Activated CD8-positive, alpha-beta T cell treated with anti-CD3 and anti-CD28 coated beads, Interleukin-2, amount 10 ng/mL, durations not matched to agents 7 days and 5 days (primary cell): ENCODE measurements around the gene ZNF792. TPM values are rescaled to one million over a fixed set of nuclear protein-coding genes. Genes with fewer than 3 reads are reported as not detected.
"Not testable (repeated sequence)": the region's sequence is repeated elsewhere in the genome, so short reads cannot be mapped to it uniquely, and the experiment has no call there.

Source experiments
- ATAC-seq: fragments of 150-1000 bp; cut with Tn5 transposase; one replicate; pipeline ENCODE4 v1.10.0; 2021; ENCODE audit warnings: moderate library complexity
- CTCF ChIA-PET: fragments of 350-600 bp; sonication (Branson Sonifier 250); formaldehyde crosslinking; loops from one replicate; lab custom pipeline; 2021; ENCODE audit warnings: antibody characterized with exemption; lab: Charles Lee
- POLR2A ChIA-PET: fragments of 350-600 bp; sonication (Branson Sonifier 250); formaldehyde crosslinking; loops from one replicate; lab custom pipeline; 2021; ENCODE audit warnings: antibody characterized with exemption; lab: Charles Lee
- DNase-seq: peaks from one replicate; pipeline ENCODE4 v3.0.0-alpha.2; 2020
- H3K27ac Mint-ChIP-seq: one replicate; pipeline ENCODE4 v1.8.0; 2021; ENCODE audit warnings: mild to moderate bottlenecking, mixed read lengths
- H3K27me3 Mint-ChIP-seq: one replicate; pipeline ENCODE4 v1.8.0; 2021; ENCODE audit warnings: low read depth, mixed read lengths
- H3K36me3 Mint-ChIP-seq: one replicate; pipeline ENCODE4 v1.8.0; 2021; ENCODE audit warnings: low read depth, mixed read lengths
- H3K4me1 Mint-ChIP-seq: one replicate; pipeline ENCODE4 v1.8.0; 2021; ENCODE audit warnings: low read depth, mixed read lengths
- H3K4me3 Mint-ChIP-seq: one replicate; pipeline ENCODE4 v1.8.0; 2021; ENCODE audit warnings: mild to moderate bottlenecking, mixed read lengths
- H3K9me3 Mint-ChIP-seq: one replicate; pipeline ENCODE4 v1.8.0; 2022; ENCODE audit warnings: mixed read lengths; ENCODE audit not compliant: insufficient read depth
- total RNA-seq, 2 experiments: library from RNA; stranded (reverse); gene quantifications; one replicate each; pipeline ENCODE4 v1.2.3, GENCODE V29; 2021

The ZNF792 gene
- total RNA-seq, 2 experiments from 2014 or later, result 13.7 to 14.2 TPM

DNA sequence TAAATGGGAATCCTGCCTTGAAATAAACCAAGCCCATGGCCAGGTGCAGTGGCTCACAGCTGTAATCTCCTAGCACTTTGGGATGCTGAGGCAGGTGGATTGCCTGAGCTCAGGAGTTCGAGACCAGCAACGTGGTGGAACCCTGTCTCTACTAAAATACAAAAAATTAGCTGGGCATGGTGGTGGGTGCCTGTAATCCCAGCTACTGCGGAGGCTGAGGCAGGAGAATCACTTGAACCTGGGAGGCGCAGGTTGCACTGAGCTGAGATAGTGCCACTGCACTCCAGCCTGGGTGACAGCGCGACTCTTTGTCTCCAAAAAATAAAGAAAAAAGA is 41.9 kb upstream of the ZNF792 start:
- not testable (repeated sequence) for H3K27ac Mint-ChIP-seq, H3K9me3 Mint-ChIP-seq

DNA sequence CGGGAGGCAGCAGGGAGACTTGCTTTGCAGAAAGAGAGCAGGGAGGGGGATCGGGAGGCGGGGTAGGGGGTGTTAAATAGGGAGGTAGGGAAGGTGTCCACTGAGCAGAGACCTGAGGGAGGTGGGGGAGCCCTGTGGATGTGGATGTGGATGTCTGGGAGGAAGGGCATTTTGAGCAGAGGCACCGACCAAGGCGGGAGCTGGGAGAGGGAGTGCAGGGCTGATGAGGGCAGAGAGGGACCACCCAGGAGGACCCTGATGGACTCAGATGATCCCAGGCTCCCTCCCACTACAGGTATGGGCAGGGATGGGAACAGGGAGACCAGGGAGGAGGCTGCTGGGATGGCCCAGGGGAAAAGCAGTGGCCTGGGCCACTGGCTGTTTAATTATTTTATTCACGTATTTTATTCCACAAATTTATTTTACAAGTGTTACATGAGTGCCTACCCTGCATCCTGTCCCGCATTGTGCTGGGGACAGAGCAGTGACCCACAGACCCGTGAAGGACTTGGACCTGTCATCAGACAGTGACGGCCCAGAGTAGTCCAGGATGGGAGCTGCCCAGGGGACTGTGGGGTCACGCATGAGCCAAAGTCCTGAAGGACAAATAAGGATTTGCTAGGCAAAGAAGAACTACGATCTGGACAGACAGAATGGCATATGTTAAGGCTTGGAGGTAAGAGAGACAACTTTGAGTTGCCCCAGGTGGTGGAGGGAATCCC is 41.4 kb upstream of the ZNF792 start:
- H3K27ac Mint-ChIP-seq, result no peak overlapping the region
- no peaks in the 10 kb centered on the region for H3K9me3 Mint-ChIP-seq
- H3K4me1 Mint-ChIP-seq, result peaks cover 41% of the 10 kb centered on the region
- DNase-seq, result no peak
- H3K4me3 Mint-ChIP-seq, result no peak overlapping the region
- ATAC-seq, result no peak
- H3K36me3 Mint-ChIP-seq, result peaks cover 53% of the 10 kb centered on the region
- ChIA-PET POLR2A (interaction anchor here (0.7 kb wide), 1 partner anchor 26 kb away, joined by 3 read pairs; no protein-coding TSS in a partner anchor), CTCF (interaction anchor here (1.2 to 10.9 kb wide), 3 partner anchors 10 to 39 kb away, joined by 3 to 126 read pairs (median 4); no protein-coding TSS in a partner anchor)
- no peaks in the 10 kb centered on the region for H3K27me3 Mint-ChIP-seq

More for the DNA sequence above, 41.9 kb upstream of the ZNF792 start:
- not testable (repeated sequence) for ATAC-seq, H3K4me3 Mint-ChIP-seq, H3K27me3 Mint-ChIP-seq, DNase-seq
- ChIA-PET POLR2A (interaction anchor here (0.7 kb wide), 1 partner anchor 25 kb away, joined by 3 read pairs; no protein-coding TSS in a partner anchor), CTCF (interaction anchor here (1.0 to 10.9 kb wide), 4 partner anchors 9 to 38 kb away, joined by 3 to 126 read pairs (median 4); no protein-coding TSS in a partner anchor)
- peaks cover 55% of the 10 kb centered on the region for H3K36me3 Mint-ChIP-seq
- H3K4me1 Mint-ChIP-seq, result peaks cover 47% of the 10 kb centered on the region

DNA sequence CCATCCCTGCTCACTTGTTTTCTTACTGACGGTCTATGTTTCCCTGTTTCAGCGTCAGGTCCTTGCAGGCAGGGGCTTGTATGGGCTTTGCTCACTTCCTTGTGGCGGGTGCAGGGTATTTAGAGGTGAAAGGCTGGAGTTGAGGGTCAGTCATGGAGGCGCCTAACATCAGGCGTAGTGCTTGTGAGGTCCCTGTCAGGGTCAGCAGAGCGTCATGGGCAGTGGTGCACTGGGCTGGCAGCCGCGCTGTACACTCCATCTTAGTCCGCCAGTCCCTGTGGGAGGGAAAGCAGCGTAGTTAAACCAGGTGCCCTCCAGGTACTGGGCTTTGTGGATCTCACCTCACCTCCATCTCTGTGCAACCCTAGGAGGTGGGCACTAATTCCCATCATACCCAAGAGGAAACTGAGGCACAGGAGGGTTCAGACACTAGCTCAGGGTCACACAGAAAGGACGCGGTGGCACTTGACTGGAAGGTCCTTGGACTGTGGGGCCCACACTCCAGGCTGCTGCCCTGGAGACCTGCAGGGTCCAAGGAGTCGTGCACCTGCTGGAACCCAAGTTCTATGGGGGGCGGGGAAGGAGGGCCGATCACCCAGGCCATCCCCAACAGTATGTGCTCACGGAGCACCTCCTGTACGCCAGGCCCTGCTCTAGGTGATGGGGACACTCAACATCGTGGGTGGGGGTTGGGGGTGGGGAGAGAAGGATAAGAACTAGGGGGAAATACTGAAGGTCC is 40.7 kb upstream of the ZNF792 start:
- ATAC-seq (no peak), DNase-seq (no peak)
- ChIA-PET POLR2A (no interaction called here), CTCF (interaction anchor here (2.1 to 10.9 kb wide), 3 partner anchors 8 to 31 kb away, joined by 9 to 126 read pairs (median 41); no protein-coding TSS in a partner anchor)
- Mint-ChIP-seq H3K4me1 (peaks cover 38% of the 10 kb centered on the region), H3K4me3 (no peak overlapping the region), H3K27ac (peak overlapping the region; percentile 53), H3K9me3 (no peaks in the 10 kb centered on the region), H3K36me3 (peaks cover 50% of the 10 kb centered on the region), H3K27me3 (no peaks in the 10 kb centered on the region)

DNA sequence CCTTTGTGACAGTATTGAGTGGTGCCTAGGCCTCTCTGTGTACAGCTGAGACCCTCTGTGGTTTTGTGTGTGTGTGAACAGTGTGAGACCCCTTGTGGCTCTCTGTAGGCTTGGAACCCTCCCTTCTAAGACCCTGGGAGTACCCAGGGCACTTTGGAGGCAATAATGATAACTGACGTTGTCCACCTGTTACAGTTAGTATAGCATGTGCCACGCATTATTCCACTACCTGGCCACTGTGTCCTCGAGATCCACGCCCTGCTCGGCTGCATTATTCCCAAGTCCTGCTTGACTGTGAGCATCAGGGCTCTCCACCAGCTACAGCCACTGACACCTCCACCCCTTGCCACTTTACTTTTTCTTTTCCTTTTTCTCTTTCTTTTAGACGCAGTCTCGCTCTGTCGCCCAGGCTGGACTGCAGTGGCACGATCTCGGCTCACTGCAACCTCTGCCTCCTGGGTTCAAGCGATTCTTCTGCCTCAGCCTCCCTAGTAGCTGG is 38.1 kb upstream of the ZNF792 start:
- POLR2A ChIA-PET, result interaction anchor here (0.9 to 1.5 kb wide), 3 partner anchors 12 to 76 kb away, joined by 4 read pairs; partner anchors contain the start of gene ZNF30
- peaks cover 55% of the 10 kb centered on the region for H3K4me1 Mint-ChIP-seq
- no peaks in the 10 kb centered on the region for H3K27me3 Mint-ChIP-seq
- peak overlapping the region; percentile 87 for H3K4me3 Mint-ChIP-seq
- DNase-seq (no peak), ATAC-seq (no peak)
- CTCF ChIA-PET, result interaction anchor here (1.0 to 4.6 kb wide), 5 partner anchors 11 to 40 kb away, joined by 3 to 41 read pairs (median 9); no protein-coding TSS in a partner anchor
- no peaks in the 10 kb centered on the region for H3K9me3 Mint-ChIP-seq
- peak overlapping the region; percentile 95 for H3K27ac Mint-ChIP-seq
- peaks cover 43% of the 10 kb centered on the region for H3K36me3 Mint-ChIP-seq

DNA sequence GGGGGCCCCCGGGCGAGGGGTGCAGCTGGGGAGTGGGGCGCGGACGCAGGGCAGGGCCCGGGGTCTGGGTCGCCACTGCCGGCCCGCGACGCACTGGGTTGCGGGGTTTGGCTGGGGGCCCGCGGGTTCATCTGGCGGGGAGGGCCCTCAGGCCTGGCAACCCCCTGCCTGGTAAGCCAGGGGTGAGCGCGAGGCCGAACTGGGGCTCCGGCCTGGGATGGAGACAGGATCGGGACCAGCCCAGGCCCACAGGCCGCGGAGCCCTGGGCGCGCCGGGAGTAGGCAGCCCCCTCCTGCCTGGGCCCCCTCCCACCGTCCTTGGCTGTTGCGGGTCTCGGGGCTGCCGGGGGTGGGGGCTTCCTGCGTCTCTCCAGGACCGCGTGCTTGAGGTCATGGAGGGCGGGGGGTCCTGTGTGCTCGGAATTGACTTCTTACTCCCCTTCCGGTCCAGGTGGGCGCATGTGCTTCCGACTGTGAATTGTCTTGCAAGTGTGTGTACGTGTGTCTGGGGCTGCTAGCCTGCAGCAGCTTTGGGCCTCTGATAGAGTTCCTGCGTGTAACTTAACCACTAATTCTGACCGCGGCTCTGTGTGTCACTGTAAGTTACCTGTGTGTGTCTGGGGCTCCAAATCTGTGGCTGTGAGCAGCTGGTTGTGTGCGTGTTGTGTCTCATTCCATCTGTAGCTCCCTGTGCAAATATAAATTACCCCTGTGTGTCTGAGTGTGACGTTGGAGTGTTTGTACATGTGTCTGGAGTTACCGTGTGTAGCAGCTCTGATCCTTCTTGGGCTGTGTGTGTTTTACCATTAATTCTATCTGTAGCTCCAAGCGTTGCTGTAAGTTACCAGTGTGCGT is 36.8 kb upstream of the ZNF792 start:
- ChIA-PET CTCF (interaction anchor here (0.7 to 4.6 kb wide), 9 partner anchors 12 to 140 kb away, joined by 3 to 41 read pairs (median 4); no protein-coding TSS in a partner anchor), POLR2A (interaction anchor here (1.0 to 1.9 kb wide), 6 partner anchors 11 to 38 kb away, joined by 4 to 7 read pairs (median 6); no protein-coding TSS in a partner anchor)
- Mint-ChIP-seq H3K27ac (peak overlapping the region; percentile 95), H3K4me3 (peak overlapping the region; percentile 87), H3K27me3 (no peaks in the 10 kb centered on the region), H3K36me3 (peaks cover 33% of the 10 kb centered on the region), H3K4me1 (peaks cover 64% of the 10 kb centered on the region), H3K9me3 (no peaks in the 10 kb centered on the region)
- ATAC-seq, result peak; percentile 28
- peak; percentile 76 for DNase-seq

DNA sequence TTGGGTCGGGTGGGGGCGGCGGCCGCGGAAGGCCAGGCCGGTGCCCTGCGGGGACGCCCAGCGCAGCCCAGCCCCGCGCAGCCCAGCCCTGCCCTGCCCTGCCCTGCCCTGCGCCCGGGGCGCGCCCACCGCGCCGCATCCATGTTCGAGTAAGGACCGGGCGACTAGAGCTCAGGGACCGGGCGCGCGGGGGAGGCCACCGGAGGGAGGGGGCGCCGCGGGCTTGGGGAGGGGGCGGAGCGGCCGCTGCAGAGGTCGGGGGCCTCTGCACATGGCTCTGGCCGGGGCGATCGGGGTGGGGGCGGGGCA is 36.3 kb upstream of the ZNF792 start:
- Mint-ChIP-seq H3K4me1 (peaks cover 66% of the 10 kb centered on the region), H3K36me3 (peaks cover 31% of the 10 kb centered on the region), H3K27me3 (no peaks in the 10 kb centered on the region), H3K9me3 (no peaks in the 10 kb centered on the region), H3K27ac (no peak overlapping the region), H3K4me3 (peak overlapping the region; percentile 25)
- peak; percentile 43 for ATAC-seq
- ChIA-PET POLR2A (interaction anchor here (1.0 to 1.9 kb wide), 7 partner anchors 11 to 38 kb away, joined by 3 to 7 read pairs (median 5); no protein-coding TSS in a partner anchor), CTCF (interaction anchor here (1.3 to 4.6 kb wide), 4 partner anchors 12 to 141 kb away, joined by 3 to 41 read pairs (median 10); no protein-coding TSS in a partner anchor)
- no peak for DNase-seq

- H3K27ac Mint-ChIP-seq, result peak within 1 kb of the TSS; percentile 95
- no peaks in the 10 kb centered on the region for H3K27me3 Mint-ChIP-seq
- ChIA-PET CTCF (interaction anchor here (1.2 to 4.6 kb wide), 4 partner anchors 13 to 142 kb away, joined by 3 to 41 read pairs (median 5); no protein-coding TSS in a partner anchor), POLR2A (interaction anchor here (0.6 to 1.9 kb wide), 7 partner anchors 10 to 146 kb away, joined by 3 to 6 read pairs (median 4); no protein-coding TSS in a partner anchor)
- H3K9me3 Mint-ChIP-seq, result no peaks in the 10 kb centered on the region
- peak; percentile 51 for ATAC-seq
- H3K4me1 Mint-ChIP-seq, result peaks cover 64% of the 10 kb centered on the region
- peak within 1 kb of the TSS; percentile 87 for H3K4me3 Mint-ChIP-seq
- peaks cover 31% of the 10 kb centered on the region for H3K36me3 Mint-ChIP-seq
- DNase-seq, result peak; percentile 78
Observed at GRCh38 chr19:34999498-35000337, 35.7 kb upstream of the ZNF792 start, which contains the start of gene GRAMD1A. Gene GRAMD1A (plus strand): TSS chr19:35000323. CDS start chr19:35000479, 156 bp downstream.

GRCh38 chr19:34998777-34999497 is 34.9 kb upstream of the ZNF792 start:
- no peak for DNase-seq
- Mint-ChIP-seq H3K27me3 (no peaks in the 10 kb centered on the region), H3K4me3 (peak overlapping the region; percentile 78), H3K36me3 (peaks cover 27% of the 10 kb centered on the region), H3K4me1 (peaks cover 59% of the 10 kb centered on the region), H3K9me3 (no peaks in the 10 kb centered on the region), H3K27ac (peak overlapping the region; percentile 93)
- ChIA-PET CTCF (interaction anchor here (1.2 kb wide), 1 partner anchor 143 kb away, joined by 4 read pairs; no protein-coding TSS in a partner anchor), POLR2A (interaction anchor here (1.0 to 1.2 kb wide), 2 partner anchors 13 to 16 kb away, joined by 3 to 5 read pairs; no protein-coding TSS in a partner anchor)
- no peak for ATAC-seq

DNA sequence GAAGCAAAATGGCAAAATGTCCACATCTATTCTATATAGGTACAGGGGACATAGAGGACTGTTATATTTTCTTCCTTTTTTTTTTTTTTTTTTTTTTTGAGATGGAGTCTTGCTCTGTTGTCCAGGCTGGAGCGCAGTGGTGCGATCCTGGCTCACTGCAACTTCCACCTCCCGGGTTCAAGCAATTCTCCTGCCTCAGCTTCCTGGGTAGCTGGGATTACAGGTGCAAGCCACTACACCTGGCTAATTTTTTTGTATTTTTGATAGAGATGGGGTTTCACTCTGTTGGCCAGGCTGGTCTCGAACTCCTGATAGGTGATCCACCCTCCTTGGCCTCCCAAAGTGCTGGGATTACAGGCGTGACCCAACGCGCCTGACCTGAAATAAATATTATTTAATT is 34.2 kb upstream of the ZNF792 start:
- H3K9me3 Mint-ChIP-seq, DNase-seq, POLR2A ChIA-PET, ATAC-seq, CTCF ChIA-PET, H3K27me3 Mint-ChIP-seq: not testable (repeated sequence)
- H3K36me3 Mint-ChIP-seq, result peaks cover 21% of the 10 kb centered on the region
- H3K4me1 Mint-ChIP-seq, result peaks cover 53% of the 10 kb centered on the region
- H3K27ac Mint-ChIP-seq, result peak overlapping the region; percentile 93
- peak overlapping the region; percentile 37 for H3K4me3 Mint-ChIP-seq
